Esophagus squamous epithelium (tissue), 5 donors: ENCODE results near the gene GID8. TPM values are rescaled to one million over a fixed set of nuclear protein-coding genes. Genes with fewer than 3 reads are reported as not detected.
A peak's percentile ranks its signal among the peaks of the same experiment; 100 is the strongest.

Source experiments
- DNase-seq: peaks from one replicate; lab custom pipeline; 2025; lab: John Stamatoyannopoulos, UW
- H3K27ac ChIP-seq, 4 donors: fragments of 200-600 bp; sonication (generic); one replicate each; pipeline ENCODE4 v1.5.1; 2016 to 2019; ENCODE audit warnings: mild to moderate bottlenecking in 1 of 4
- H3K27me3 ChIP-seq, 4 donors: fragments of 200-600 bp; sonication (generic); 1 replicate in 3 of 4; 2 replicates in 1 of 4; pipeline versions ENCODE4 v1.5.1 to v1.6.0; 2017 to 2021; ENCODE audit warnings: antibody characterized with exemption in 1 of 4
- H3K36me3 ChIP-seq, 3 donors: fragments of 200-600 bp; sonication (generic); one replicate each; pipeline ENCODE4 v1.5.1; 2016 to 2019
- H3K4me1 ChIP-seq, 3 donors: fragments of 200-600 bp; sonication (generic); one replicate each; pipeline ENCODE4 v1.5.1; 2017 to 2019
- H3K4me3 ChIP-seq, 4 donors: fragments of 200-600 bp; sonication (generic); 1 replicate in 3 of 4; 2 replicates in 1 of 4; pipeline ENCODE4 v1.5.1; 2016 to 2019; ENCODE audit warnings: mild to moderate bottlenecking in 2 of 4, moderate library complexity in 1 of 4
- H3K9me3 ChIP-seq, 3 donors: fragments of 200-600 bp; sonication (generic); one replicate each; pipeline ENCODE4 v1.5.1; 2016 to 2019
- CTCF ChIP-seq, 6 experiments: fragments of 450-650 bp in 4 of 6; fragments of 200-600 bp in 2 of 6; sonication (generic) in 2 of 6; IDR thresholded peaks; one replicate each; pipeline ENCODE4 v1.5.1; 2016 to 2019; ENCODE audit warnings: antibody characterized with exemption in 6 of 6, mild to moderate bottlenecking in 4 of 6, moderate library complexity in 4 of 6
- POLR2A ChIP-seq, 4 donors: fragments of 450-650 bp; IDR thresholded peaks; one replicate each; pipeline ENCODE4 v1.6.1; 2017; ENCODE audit warnings: antibody characterized with exemption in 4 of 4, mild to moderate bottlenecking in 4 of 4, moderate library complexity in 3 of 4
- WGBS, 2 donors: methylation state at CpG; one replicate each; pipeline ENCODE4 v1.1.5; 2018; 5-methylcytosine and 5-hydroxymethylcytosine counted together
- intact Hi-C: fragments of 100-400 bp; cut with DNase I; formaldehyde crosslinking; loops from one replicate; pipeline ENCODE4 v1.15.0; 2022
- total RNA-seq, 4 donors: library from RNA; depleted of rRNA; stranded (reverse); fragments of >200 nt; gene quantifications; one replicate each; pipeline ENCODE4 v1.1.0, GENCODE V29; 2016
- donor health status: DM: yes; HTN: yes; CAD: no.

Gene GID8
- total RNA-seq, 4 donors from 2014 or later: 41.0 to 51.2 (median 44.1) TPM

GRCh38 chr20:62910777-62911497 is 27.0 kb upstream of the GID8 start:
- H3K36me3 ChIP-seq: peaks cover 46 to 82% (median 59%) of the 10 kb centered on the region in 3 donors
- WGBS, 2 donors: 87 to 93% methylated on average over 10 to 35 of the region's 45 CpGs

GRCh38 chr20:62911701-62912280 is 26.2 kb upstream of the GID8 start:
- no peaks in the 10 kb centered on the region for H3K27me3 ChIP-seq
- TF ChIP-seq CTCF (IDR thresholded peaks at IDR 0.05): no peak
- 66 to 73% methylated on average over 9 to 10 of the region's 10 CpGs for WGBS, 2 donors
- no peak overlapping the region for H3K4me3 ChIP-seq
- no peaks in the 10 kb centered on the region for H3K9me3 ChIP-seq
- DNase-seq: no peak
- H3K36me3 ChIP-seq: peaks cover 38 to 73% (median 50%) of the 10 kb centered on the region in 3 donors
- intact Hi-C loops: no loop called here
- H3K27ac ChIP-seq: no peak overlapping the region
- peaks cover 3 to 56% (median 18%) of the 10 kb centered on the region in 3 donors for H3K4me1 ChIP-seq

More at GRCh38 chr20:62910777-62911497, 27.0 kb upstream of the GID8 start:
- Histone ChIP-seq H3K27me3 (no peaks in the 10 kb centered on the region), H3K4me3 (no peak overlapping the region), H3K4me1 (peaks cover 0 to 48% (median 10%) of the 10 kb centered on the region in 3 donors), H3K27ac (no peak overlapping the region), H3K9me3 (no peaks in the 10 kb centered on the region)
- TF ChIP-seq POLR2A (IDR thresholded peaks at IDR 0.05): no peak
- TF ChIP-seq CTCF (IDR thresholded peaks at IDR 0.05): no peak
- intact Hi-C loops: no loop called here
- no peak for DNase-seq

- Histone ChIP-seq H3K4me1 (peaks cover 16 to 62% (median 32%) of the 10 kb centered on the region in 3 donors), H3K27ac (no peak overlapping the region), H3K4me3 (no peak overlapping the region), H3K9me3 (no peaks in the 10 kb centered on the region), H3K27me3 (no peaks in the 10 kb centered on the region), H3K36me3 (peaks cover 24 to 60% (median 39%) of the 10 kb centered on the region in 3 donors)
- no peak for TF ChIP-seq POLR2A (IDR thresholded peaks at IDR 0.05)
- DNase-seq: no peak
- intact Hi-C loops: no loop called here
- 79 to 81% methylated on average over 7 of the region's 7 CpGs for WGBS, 2 donors
Observed at GRCh38 chr20:62913043-62913630, 24.8 kb upstream of the GID8 start.

GRCh38 chr20:62914436-62914835 is 23.5 kb upstream of the GID8 start:
- DNase-seq: no peak
- Histone ChIP-seq H3K4me3 (no peak overlapping the region), H3K36me3 (peaks cover 22 to 47% (median 26%) of the 10 kb centered on the region in 3 donors), H3K27ac (no peak overlapping the region), H3K27me3 (no peaks in the 10 kb centered on the region), H3K9me3 (no peaks in the 10 kb centered on the region), H3K4me1 (peaks cover 19 to 75% (median 45%) of the 10 kb centered on the region in 3 donors)
- intact Hi-C loops: no loop called here
- 75 to 85% methylated on average over 8 to 9 of the region's 9 CpGs for WGBS, 2 donors
- TF ChIP-seq CTCF (IDR thresholded peaks at IDR 0.05): no peak
- no peak for TF ChIP-seq POLR2A (IDR thresholded peaks at IDR 0.05)

- peaks cover 22 to 41% (median 22%) of the 10 kb centered on the region in 3 donors for H3K36me3 ChIP-seq
- H3K27ac ChIP-seq: no peak overlapping the region
- peak overlapping the region in 1 of 4 donors; percentile 9 for H3K4me3 ChIP-seq
- H3K27me3 ChIP-seq: no peaks in the 10 kb centered on the region
- peaks cover 25 to 81% (median 51%) of the 10 kb centered on the region in 3 donors for H3K4me1 ChIP-seq
- no peaks in the 10 kb centered on the region for H3K9me3 ChIP-seq
- no peak for DNase-seq
- 41 to 45% methylated on average over 8 of the region's 8 CpGs for WGBS, 2 donors
- no peak for TF ChIP-seq CTCF (IDR thresholded peaks at IDR 0.05)
- TF ChIP-seq POLR2A (IDR thresholded peaks at IDR 0.05): no peak
- intact Hi-C loops: no loop called here
Observed at GRCh38 chr20:62914970-62915457, 22.9 kb upstream of the GID8 start.
